C4-2B (cell line): ENCODE measurements around the gene ALDOC.
A peak's percentile ranks its signal among the peaks of the same experiment; 100 is the strongest.

Source experiments
- H3K27ac ChIP-seq: fragments of 450-650 bp; 2 replicates; pipeline ENCODE4 v1.5.1; 2017
- CTCF ChIP-seq: fragments of 450-650 bp; conservative IDR thresholded peaks from 2 replicates; pipeline ENCODE4 v1.5.1; 2017; ENCODE audit warnings: mild to moderate bottlenecking
- ZFX ChIP-seq: fragments of 450-650 bp; IDR thresholded peaks from 2 replicates; pipeline ENCODE4 v1.6.1; 2017

ALDOC gene

GRCh38 chr17:28551421-28552175, 25.1 kb downstream of the ALDOC start:
- TF ChIP-seq CTCF: no peak
- TF ChIP-seq ZFX: no peak
- peak overlapping the region; percentile 64 for H3K27ac ChIP-seq

GRCh38 chr17:28550858-28551257, 25.8 kb downstream of the ALDOC start:
- H3K27ac ChIP-seq: no peak overlapping the region
- TF ChIP-seq ZFX (no peak), CTCF (no peak)

- no peak for TF ChIP-seq CTCF
- TF ChIP-seq ZFX: no peak
- no peak overlapping the region for H3K27ac ChIP-seq
Observed at GRCh38 chr17:28549236-28550132, 27.2 kb downstream of the ALDOC start.

- H3K27ac ChIP-seq: no peak overlapping the region
- TF ChIP-seq ZFX: no peak
- peak; percentile 38 for TF ChIP-seq CTCF
Observed at GRCh38 chr17:28548417-28549130, 28.1 kb downstream of the ALDOC start.

- TF ChIP-seq ZFX (no peak), CTCF (peak; percentile 99)
- no peak overlapping the region for H3K27ac ChIP-seq
Observed at GRCh38 chr17:28547623-28548416, 28.9 kb downstream of the ALDOC start.

- no peak overlapping the region for H3K27ac ChIP-seq
- no peak for TF ChIP-seq ZFX
- no peak for TF ChIP-seq CTCF
Observed at GRCh38 chr17:28547096-28547622, 29.5 kb downstream of the ALDOC start.
